SKM-1 (cell line): Measurements from ENCODE around the gene TBXAS1.

Source experiments
- DNase-seq: peaks from one replicate; lab custom pipeline; 2025; ENCODE audit not compliant: unreplicated experiment; lab: John Stamatoyannopoulos, UW

The TBXAS1 gene

GRCh38 chr7:139974179-139974811 is 145.2 kb downstream of the TBXAS1 start:
- DNase-seq = no peak

- no peak for DNase-seq
These were observed 147.2 kb downstream of the TBXAS1 start for GRCh38 chr7:139976055-139976837.

- DNase-seq = no peak
These were observed 148.0 kb downstream of the TBXAS1 start for GRCh38 chr7:139976838-139977656.

GRCh38 chr7:139981511-139981895 is 152.4 kb downstream of the TBXAS1 start:
- no peak for DNase-seq

GRCh38 chr7:139982927-139983920 is 154.2 kb downstream of the TBXAS1 start:
- DNase-seq = no peak

- DNase-seq = no peak
These were observed 155.8 kb downstream of the TBXAS1 start for GRCh38 chr7:139984642-139985539.

GRCh38 chr7:139985811-139986210 is 156.7 kb downstream of the TBXAS1 start:
- DNase-seq = no peak

- no peak for DNase-seq
These were observed 158.8 kb downstream of the TBXAS1 start for GRCh38 chr7:139987691-139988516.

GRCh38 chr7:139989366-139990141 is 160.5 kb downstream of the TBXAS1 start:
- no peak for DNase-seq

- DNase-seq = no peak
These were observed 161.1 kb downstream of the TBXAS1 start for GRCh38 chr7:139990142-139990535.

GRCh38 chr7:139990571-139991268 is 161.7 kb downstream of the TBXAS1 start:
- DNase-seq = no peak

GRCh38 chr7:139991269-139991666 is 162.2 kb downstream of the TBXAS1 start:
- DNase-seq = no peak

- DNase-seq = no peak
These were observed 162.8 kb downstream of the TBXAS1 start for GRCh38 chr7:139991911-139992310.

GRCh38 chr7:139992353-139993044 is 163.4 kb downstream of the TBXAS1 start:
- no peak for DNase-seq

- DNase-seq = no peak
These were observed 164.1 kb downstream of the TBXAS1 start for GRCh38 chr7:139993169-139993568.

- no peak for DNase-seq
These were observed 164.5 kb downstream of the TBXAS1 start for GRCh38 chr7:139993592-139993991.

GRCh38 chr7:139994356-139994755 is 165.3 kb downstream of the TBXAS1 start:
- DNase-seq = no peak
